Mononuclear cell (primary cell): ENCODE measurements around the gene MED15. TPM values are rescaled to one million over a fixed set of nuclear protein-coding genes. Genes with fewer than 3 reads are reported as not detected.
"Not testable (repeated sequence)": the region's sequence is repeated elsewhere in the genome, so short reads cannot be mapped to it uniquely, and the experiment has no call there.

Source experiments
- H3K27me3 ChIP-seq: 2 replicates; pipeline ENCODE4 v1.6.0; 2011; ENCODE audit warnings: low read length, control low read depth; ENCODE audit not compliant: insufficient read depth
- H3K4me1 ChIP-seq: 2 replicates; pipeline ENCODE4 v1.5.1; 2011; ENCODE audit warnings: mild to moderate bottlenecking, low read length, control low read depth; ENCODE audit not compliant: insufficient read depth
- H3K4me3 ChIP-seq: 2 replicates; pipeline ENCODE4 v1.5.1; 2011; ENCODE audit warnings: mild to moderate bottlenecking, low read length, moderate library complexity
- H3K9me3 ChIP-seq: 2 replicates; pipeline ENCODE4 v1.5.1; 2011; ENCODE audit warnings: low read depth, mild to moderate bottlenecking, control low read depth, low read length
- total RNA-seq: library from RNA; depleted of rRNA; stranded (reverse); fragments of >200 nt; gene quantifications from one replicate; pipeline ENCODE4 v1.2.3, GENCODE V29; 2012

MED15 gene
- total RNA-seq, 1 donor, result 93.5 TPM

GRCh38 chr22:20589614-20590476, 82.4 kb downstream of the MED15 start:
- H3K27me3 ChIP-seq, result no peaks in the 10 kb centered on the region
- H3K4me1 ChIP-seq, result no peaks in the 10 kb centered on the region
- no peaks in the 10 kb centered on the region for H3K9me3 ChIP-seq
- no peak overlapping the region for H3K4me3 ChIP-seq

DNA sequence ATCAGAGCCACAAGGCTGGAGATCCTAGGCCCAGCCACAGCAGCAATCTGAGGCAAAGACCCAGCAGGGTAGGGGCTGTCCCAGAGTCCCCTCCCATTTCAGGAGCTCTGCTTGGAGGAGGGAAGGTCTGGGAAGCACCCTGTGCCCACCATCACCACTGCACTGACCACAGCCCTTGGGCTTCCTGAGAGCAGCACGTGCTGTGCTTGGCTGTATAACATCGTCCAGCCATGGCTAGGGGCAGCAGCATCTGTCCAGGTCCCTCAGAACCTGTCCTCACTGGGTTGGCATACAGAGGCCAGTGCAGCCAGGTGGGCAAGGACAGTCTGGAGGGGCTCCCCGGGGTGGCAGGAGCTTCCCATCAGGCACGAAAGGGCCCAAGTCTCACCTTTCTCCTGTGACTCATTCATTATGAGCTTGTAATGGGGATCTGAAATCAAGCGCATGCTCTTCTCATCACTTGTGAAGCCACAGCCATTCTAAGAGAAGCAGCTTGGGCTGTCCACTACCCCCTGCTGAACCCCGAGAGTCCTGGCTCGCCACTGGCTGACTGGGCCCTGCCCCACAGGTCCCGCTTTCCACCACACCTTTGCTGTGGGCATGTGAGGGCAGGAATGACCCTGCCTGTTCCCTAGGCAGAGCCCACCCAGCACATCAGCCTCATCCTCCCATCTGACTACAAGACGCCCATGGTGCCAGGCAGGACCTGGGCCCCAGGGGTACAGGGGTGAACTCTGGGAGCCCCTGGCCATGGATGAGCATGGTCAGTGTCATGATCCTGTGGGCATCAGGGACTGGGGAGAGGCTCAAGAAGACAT, 83.3 kb downstream of the MED15 start:
- Histone ChIP-seq H3K9me3 (no peaks in the 10 kb centered on the region), H3K27me3 (no peaks in the 10 kb centered on the region), H3K4me1 (no peaks in the 10 kb centered on the region), H3K4me3 (no peak overlapping the region)

DNA sequence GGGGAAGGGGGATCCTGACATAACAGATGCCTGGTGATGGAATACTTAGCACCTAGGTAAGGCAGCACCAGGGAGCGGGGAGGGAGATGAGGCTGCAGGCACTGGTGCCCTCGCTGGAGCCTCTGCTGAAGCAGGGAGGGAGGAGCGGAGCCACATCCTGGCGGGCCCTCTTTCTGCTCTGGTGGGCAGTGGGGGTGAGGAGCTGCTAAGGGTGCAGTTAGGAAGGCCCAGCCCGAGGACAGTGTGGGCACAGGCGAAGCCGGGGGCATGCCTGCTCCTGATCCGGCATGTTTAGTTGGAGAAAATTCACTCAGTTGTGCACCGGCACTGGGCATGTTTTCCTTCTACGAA, 83.9 kb downstream of the MED15 start:
- H3K27me3 ChIP-seq, result no peaks in the 10 kb centered on the region
- no peak overlapping the region for H3K4me3 ChIP-seq
- H3K9me3 ChIP-seq, result no peaks in the 10 kb centered on the region
- H3K4me1 ChIP-seq, result no peaks in the 10 kb centered on the region

DNA sequence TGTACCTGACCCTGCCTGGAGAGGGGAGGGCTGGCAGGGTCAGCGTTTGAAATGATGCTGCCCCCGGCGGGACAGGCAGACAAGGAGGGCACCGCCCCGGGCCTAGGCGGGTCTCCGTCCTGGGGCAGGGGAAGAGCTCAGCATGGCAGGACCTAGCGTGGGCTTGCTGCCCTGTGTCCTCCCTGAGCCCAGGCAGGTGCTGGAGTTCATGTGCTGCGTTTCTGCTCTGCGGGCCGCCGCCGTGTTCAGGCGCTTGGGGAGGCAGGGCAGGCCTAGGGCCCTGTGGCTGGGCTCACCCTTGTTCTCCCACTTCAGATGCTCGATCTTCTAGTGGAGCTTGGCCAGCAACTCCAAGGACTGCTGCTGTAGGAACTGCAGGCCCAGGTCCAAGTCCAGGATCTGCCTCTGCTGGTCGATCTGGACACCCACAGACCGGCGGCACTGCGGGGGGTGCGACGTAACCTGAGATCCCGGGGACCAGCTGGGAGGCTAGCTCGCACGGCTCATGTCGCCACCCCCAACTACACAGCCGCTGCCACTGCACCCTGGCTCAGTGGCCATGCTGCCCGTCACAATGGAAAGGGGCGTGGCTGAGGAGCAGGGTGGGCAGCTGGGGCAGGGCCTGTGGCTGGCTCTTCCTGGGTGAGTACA, 84.4 kb downstream of the MED15 start:
- no peaks in the 10 kb centered on the region for H3K9me3 ChIP-seq
- no peaks in the 10 kb centered on the region for H3K4me1 ChIP-seq
- no peak overlapping the region for H3K4me3 ChIP-seq
- no peaks in the 10 kb centered on the region for H3K27me3 ChIP-seq

- H3K4me3 ChIP-seq, H3K9me3 ChIP-seq, H3K4me1 ChIP-seq, H3K27me3 ChIP-seq: not testable (repeated sequence)
These were observed 86.6 kb downstream of the MED15 start for GRCh38 chr22:20594038-20594437.

GRCh38 chr22:20594486-20594885, 87.1 kb downstream of the MED15 start:
- not testable (repeated sequence) for H3K4me1 ChIP-seq, H3K27me3 ChIP-seq, H3K4me3 ChIP-seq, H3K9me3 ChIP-seq

GRCh38 chr22:20595461-20595860, 88.1 kb downstream of the MED15 start:
- Histone ChIP-seq H3K27me3 (no peaks in the 10 kb centered on the region), H3K9me3 (no peaks in the 10 kb centered on the region)

DNA sequence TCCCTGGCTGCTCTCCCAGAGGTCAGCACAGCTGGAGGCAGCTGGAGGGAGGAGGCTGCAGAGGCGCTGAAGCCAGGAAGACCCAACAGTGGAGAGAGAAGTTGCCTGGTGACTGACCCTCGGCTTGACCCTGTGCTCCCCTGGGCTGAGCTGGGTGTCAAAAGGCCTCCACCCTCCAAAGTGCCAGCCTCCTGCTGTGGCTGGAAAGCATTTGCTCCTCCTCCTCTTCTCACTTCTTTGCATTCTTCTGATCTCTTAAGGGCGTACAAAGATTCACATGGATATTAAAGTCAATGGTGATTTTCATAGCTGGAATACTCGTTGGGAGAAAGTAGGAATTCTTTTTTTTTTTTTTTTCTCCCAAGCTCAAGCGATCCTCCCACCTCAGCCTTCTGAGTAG, 91.7 kb downstream of the MED15 start:
- no peaks in the 10 kb centered on the region for H3K4me1 ChIP-seq
- H3K27me3 ChIP-seq, result no peaks in the 10 kb centered on the region
- no peaks in the 10 kb centered on the region for H3K9me3 ChIP-seq
- H3K4me3 ChIP-seq, result no peak overlapping the region

More at GRCh38 chr22:20595461-20595860, 88.1 kb downstream of the MED15 start:
- Histone ChIP-seq H3K4me3 (no peak overlapping the region), H3K4me1 (no peaks in the 10 kb centered on the region)

DNA sequence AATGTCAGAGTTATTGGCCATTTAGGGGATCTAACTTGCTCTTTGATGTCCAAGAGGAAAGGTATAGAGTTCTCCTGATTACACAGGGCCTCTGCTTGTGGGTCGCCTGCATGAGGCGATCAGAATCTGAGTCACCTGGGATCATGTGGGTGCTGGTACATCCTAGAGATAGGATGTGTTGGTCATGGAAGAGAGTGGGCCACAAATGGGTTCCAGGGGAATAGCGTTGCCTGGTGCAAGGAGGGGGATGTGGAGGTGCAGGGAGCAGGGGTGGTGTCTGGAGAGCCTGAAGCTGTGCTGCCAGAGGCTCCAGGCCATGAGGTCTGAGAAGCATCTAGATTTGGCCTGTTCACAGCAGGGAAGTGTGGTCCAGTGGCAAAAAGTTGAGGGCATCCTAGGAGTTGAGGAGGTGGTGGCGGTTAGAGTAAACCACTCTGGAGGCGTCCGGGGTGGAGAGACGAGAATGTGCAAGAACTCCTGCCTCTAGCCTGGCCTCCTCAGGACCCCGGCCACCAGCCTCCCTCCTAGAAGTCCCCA, 92.8 kb downstream of the MED15 start:
- Histone ChIP-seq H3K4me1 (no peaks in the 10 kb centered on the region), H3K4me3 (no peak overlapping the region), H3K27me3 (no peaks in the 10 kb centered on the region), H3K9me3 (no peaks in the 10 kb centered on the region)

- Histone ChIP-seq H3K4me1 (peaks cover 3% of the 10 kb centered on the region), H3K9me3 (no peaks in the 10 kb centered on the region)
These were observed 93.9 kb downstream of the MED15 start for GRCh38 chr22:20601308-20601707.

GRCh38 chr22:20602609-20603164, 95.3 kb downstream of the MED15 start:
- peaks cover 8% of the 10 kb centered on the region for H3K4me1 ChIP-seq
- no peaks in the 10 kb centered on the region for H3K9me3 ChIP-seq
- H3K4me3 ChIP-seq, result no peak overlapping the region
- no peaks in the 10 kb centered on the region for H3K27me3 ChIP-seq

More at GRCh38 chr22:20601308-20601707, 93.9 kb downstream of the MED15 start:
- H3K4me3 ChIP-seq, result no peak overlapping the region
- H3K27me3 ChIP-seq, result no peaks in the 10 kb centered on the region

DNA sequence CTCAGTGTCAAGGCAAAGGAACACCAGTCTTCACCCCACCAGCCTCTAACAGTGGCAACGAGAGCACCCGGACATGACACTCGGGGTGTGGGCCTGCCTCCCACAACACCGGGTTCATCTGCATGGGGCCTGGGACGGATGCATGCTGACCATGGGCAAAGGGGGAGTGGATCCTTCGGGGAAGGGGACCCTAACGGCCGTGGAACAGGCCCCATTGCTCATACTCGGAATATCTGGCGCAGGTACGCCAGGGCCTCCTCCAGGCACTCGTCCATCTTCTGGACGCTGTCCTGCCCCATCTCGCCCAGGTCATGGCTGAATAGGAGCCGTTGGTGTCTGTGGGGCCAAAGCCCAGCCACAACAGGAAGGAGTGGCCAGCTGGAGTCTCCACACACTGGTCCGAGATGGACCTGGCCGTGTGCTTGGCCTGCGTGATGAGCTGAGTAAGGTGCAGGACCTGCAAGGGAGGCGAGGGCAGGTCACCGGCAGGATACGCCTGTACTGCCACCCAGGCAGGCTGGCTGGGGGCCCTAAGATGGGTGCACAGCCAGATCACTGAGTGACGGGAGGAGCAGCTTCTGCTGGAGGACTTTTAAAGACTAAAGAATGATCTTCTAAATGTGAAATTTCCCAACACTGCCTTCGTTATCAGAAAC, 96.8 kb downstream of the MED15 start:
- Histone ChIP-seq H3K4me3 (no peak overlapping the region), H3K27me3 (no peaks in the 10 kb centered on the region), H3K4me1 (peaks cover 8% of the 10 kb centered on the region), H3K9me3 (no peaks in the 10 kb centered on the region)

DNA sequence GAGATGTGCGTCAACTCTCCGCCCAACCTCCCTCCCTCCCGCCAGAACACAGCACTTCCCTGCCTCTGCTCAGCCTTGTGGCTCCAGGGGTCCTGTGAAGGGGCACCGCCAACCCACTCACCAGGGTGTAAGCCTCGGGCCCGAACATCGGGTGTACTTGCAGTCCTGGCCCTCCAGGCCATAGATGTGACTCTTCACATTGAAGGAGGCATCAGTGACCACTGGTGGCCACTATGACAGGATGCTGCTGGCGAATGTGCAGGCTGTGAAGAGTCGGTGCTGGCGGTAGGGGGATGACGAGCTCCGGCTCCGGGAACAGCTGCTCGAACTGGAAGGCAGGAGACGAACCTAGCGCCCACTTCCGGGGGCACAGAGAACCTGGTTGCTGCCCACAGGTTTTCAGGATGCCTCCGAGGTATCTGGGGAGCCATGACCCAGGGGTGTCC, 97.4 kb downstream of the MED15 start:
- H3K4me1 ChIP-seq, result peaks cover 8% of the 10 kb centered on the region
- H3K27me3 ChIP-seq, result no peaks in the 10 kb centered on the region
- no peak overlapping the region for H3K4me3 ChIP-seq
- no peaks in the 10 kb centered on the region for H3K9me3 ChIP-seq

- no peaks in the 10 kb centered on the region for H3K27me3 ChIP-seq
- peaks cover 8% of the 10 kb centered on the region for H3K4me1 ChIP-seq
- no peak overlapping the region for H3K4me3 ChIP-seq
- H3K9me3 ChIP-seq, result no peaks in the 10 kb centered on the region
These were observed 97.9 kb downstream of the MED15 start for GRCh38 chr22:20605328-20605727.
